ENCODE data around the gene STKLD1. TPM values are rescaled to one million over a fixed set of nuclear protein-coding genes. Genes with fewer than 3 reads are reported as not detected.

The STKLD1 gene
- total and polyA plus RNA-seq, 4 donors, result 0.40 to 3.1 (median 1.1) TPM

DNA sequence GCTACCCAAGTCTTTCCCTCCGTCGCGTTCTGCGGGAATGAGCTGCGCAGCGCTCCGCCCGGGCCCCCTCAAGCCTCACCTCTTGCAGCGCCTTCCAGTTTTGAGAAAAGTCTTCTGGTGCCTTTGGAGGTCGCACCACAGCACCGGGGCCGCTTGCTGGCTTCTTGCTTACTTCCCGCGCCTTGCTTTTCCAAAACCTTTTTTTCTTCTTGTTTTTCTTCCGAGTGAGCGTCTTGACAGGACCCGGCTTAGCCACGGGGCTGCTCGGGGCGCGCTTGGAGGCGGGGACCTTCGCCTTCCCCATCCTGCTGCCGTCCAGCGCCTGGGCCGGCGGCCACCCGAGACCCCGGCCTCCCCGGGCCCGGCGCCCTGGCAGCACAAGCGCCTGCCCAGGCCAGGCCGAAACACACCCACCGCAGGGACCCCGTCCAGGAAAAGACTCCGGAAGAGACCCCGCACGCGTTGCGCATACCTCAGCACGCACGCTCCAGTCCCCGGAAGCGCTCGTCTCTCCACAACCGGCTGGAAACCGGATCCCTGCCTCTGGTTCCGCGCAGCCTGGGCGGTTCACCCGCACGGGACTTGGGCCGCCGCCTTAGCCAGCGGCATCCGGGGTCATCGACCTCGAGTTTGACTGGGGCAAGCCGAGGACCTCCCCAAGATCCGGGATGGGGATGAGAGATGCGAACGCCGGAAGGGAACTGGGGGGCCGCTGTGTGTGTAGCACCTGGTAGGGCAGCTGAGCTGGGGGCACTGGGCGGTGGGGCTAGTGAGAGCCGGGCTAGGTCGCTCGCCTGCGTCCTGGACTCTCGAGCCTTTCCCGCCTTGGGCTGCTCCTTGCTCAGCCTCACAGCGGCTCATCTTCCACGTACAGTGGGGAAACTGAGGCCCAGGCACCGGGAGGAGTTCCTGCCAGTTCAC, 41.6 kb downstream of the STKLD1 start, which contains the start of gene REXO4:
Gene REXO4 (minus strand): TSS at position 470 of the 921 bp plus-strand sequence. CDS start 166 bp downstream, at position 304.
- peaks cover 4 to 15% (median 5%) of the 10 kb centered on the region in 5 donors for H3K4me1 ChIP-seq (ENCODE audit: control insufficient read depth in 5 of 5, insufficient read depth in 5 of 5, low read length in 5 of 5)
- DNase-seq, result peak; percentile 90 to 94 (median 91)
- ATAC-seq (ENCODE audit: insufficient read depth, low FRiP score), result peak; percentile 93
- WGBS, 2 donors, result 0 to 2% methylated on average over 72 to 75 of the region's 75 CpGs
- H3K4me3 ChIP-seq, result peak within 1 kb of the TSS; percentile 76
- H3K27me3 ChIP-seq (ENCODE audit: control insufficient read depth in 3 of 3, insufficient read depth in 3 of 3, low read length in 2 of 3), result no peaks in the 10 kb centered on the region
- peaks cover 0 to 18% (median 9%) of the 10 kb centered on the region in 4 donors for H3K36me3 ChIP-seq (ENCODE audit: control insufficient read depth in 4 of 4, insufficient read depth in 4 of 4, low read length in 4 of 4)
- H3K9ac ChIP-seq (ENCODE audit: insufficient read depth in 1 of 2, low read length in 2 of 2), result peak within 1 kb of the TSS; percentile 64 to 80
- no peaks in the 10 kb centered on the region for H3K9me3 ChIP-seq (ENCODE audit: control insufficient read depth in 4 of 4, insufficient read depth in 3 of 4, low read length in 3 of 4)
- no peak for TF ChIP-seq CTCF (IDR thresholded peaks at IDR 0.05; ENCODE audit: control extremely low read depth, extremely low read depth)
- H3K27ac ChIP-seq (ENCODE audit: low read depth in 1 of 2, low read length in 1 of 2), result peak within 1 kb of the TSS; percentile 73 to 91

DNA sequence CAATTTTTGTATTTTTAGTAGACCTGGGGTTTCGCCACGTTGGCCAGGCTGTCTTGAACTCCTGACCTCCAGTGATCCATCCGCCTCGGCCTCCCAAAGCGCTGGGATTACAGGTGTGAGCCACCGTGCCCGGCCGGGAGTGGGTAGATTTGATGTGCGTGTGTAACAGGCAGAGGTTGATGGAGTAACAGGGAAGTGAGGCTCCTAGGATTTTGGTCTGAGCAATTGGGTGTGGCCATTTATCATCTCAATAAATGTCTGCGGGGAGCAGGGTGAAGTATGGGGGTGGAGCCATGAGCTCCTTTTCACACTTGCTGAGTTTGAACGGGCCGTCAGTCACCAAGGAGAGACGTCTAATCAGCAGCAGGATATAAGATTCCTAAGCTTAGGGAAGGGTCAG, 42.8 kb downstream of the STKLD1 start:
- H3K4me3 ChIP-seq, result no peak overlapping the region
- peaks cover 4 to 17% (median 5%) of the 10 kb centered on the region in 5 donors for H3K4me1 ChIP-seq (ENCODE audit: control insufficient read depth in 5 of 5, insufficient read depth in 5 of 5, low read length in 5 of 5)
- DNase-seq (no peak), ATAC-seq (ENCODE audit: insufficient read depth, low FRiP score) (no peak)
- no peak for TF ChIP-seq CTCF (IDR thresholded peaks at IDR 0.05; ENCODE audit: control extremely low read depth, extremely low read depth)
- H3K36me3 ChIP-seq (ENCODE audit: control insufficient read depth in 4 of 4, insufficient read depth in 4 of 4, low read length in 4 of 4), result peaks cover 0 to 9% (median 5%) of the 10 kb centered on the region in 4 donors
- no peak overlapping the region for H3K9ac ChIP-seq (ENCODE audit: insufficient read depth in 1 of 2, low read length in 2 of 2)
- WGBS, 2 donors, result 78 to 79% methylated on average over 13 of the region's 13 CpGs
- no peak overlapping the region for H3K27ac ChIP-seq (ENCODE audit: low read depth in 1 of 2, low read length in 1 of 2)
- no peaks in the 10 kb centered on the region for H3K27me3 ChIP-seq (ENCODE audit: control insufficient read depth in 3 of 3, insufficient read depth in 3 of 3, low read length in 2 of 3)
- no peaks in the 10 kb centered on the region for H3K9me3 ChIP-seq (ENCODE audit: control insufficient read depth in 4 of 4, insufficient read depth in 3 of 4, low read length in 3 of 4)

DNA sequence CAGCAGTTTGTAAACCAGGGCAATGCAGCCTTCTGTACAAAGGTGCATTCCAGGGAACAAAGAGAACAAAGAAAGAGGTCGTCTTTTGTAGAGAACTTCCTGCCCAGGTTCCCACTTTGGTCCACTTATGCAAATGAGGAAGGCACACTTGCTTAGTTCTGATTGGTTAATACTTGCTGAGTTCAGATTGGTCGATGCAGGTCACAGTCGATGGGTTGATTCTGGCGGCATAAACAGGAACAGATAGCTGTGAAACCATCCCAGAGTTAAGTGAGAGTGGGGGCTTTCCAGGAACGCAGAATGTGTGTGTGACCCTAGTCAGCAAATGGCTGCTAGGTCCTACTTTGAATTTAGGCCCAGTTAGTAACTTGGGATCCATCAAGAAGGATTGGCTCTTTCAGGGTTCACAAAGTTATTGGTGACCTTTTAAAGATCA, 44.2 kb downstream of the STKLD1 start:
- Histone ChIP-seq H3K9me3 (ENCODE audit: control insufficient read depth in 4 of 4, insufficient read depth in 3 of 4, low read length in 3 of 4) (no peaks in the 10 kb centered on the region), H3K27ac (ENCODE audit: low read depth in 1 of 2, low read length in 1 of 2) (no peak overlapping the region), H3K9ac (ENCODE audit: insufficient read depth in 1 of 2, low read length in 2 of 2) (no peak overlapping the region), H3K4me1 (ENCODE audit: control insufficient read depth in 5 of 5, insufficient read depth in 5 of 5, low read length in 5 of 5) (peaks cover 4 to 17% (median 5%) of the 10 kb centered on the region in 5 donors), H3K36me3 (ENCODE audit: control insufficient read depth in 4 of 4, insufficient read depth in 4 of 4, low read length in 4 of 4) (peaks cover 0 to under 1% (median 0%) of the 10 kb centered on the region in 4 donors), H3K27me3 (ENCODE audit: control insufficient read depth in 3 of 3, insufficient read depth in 3 of 3, low read length in 2 of 3) (no peaks in the 10 kb centered on the region), H3K4me3 (no peak overlapping the region)
- DNase-seq (no peak), ATAC-seq (ENCODE audit: insufficient read depth, low FRiP score) (no peak)
- WGBS, 2 donors, result 56 to 62% methylated on average over 5 of the region's 5 CpGs
- TF ChIP-seq CTCF (IDR thresholded peaks at IDR 0.05; ENCODE audit: control extremely low read depth, extremely low read depth), result no peak

All from lung (tissue), 12 donors.